CD4-positive, alpha-beta T cell treated with Interferon alpha-2 for 1 hour (primary cell): ENCODE data around the gene TMEM141.
"Not testable (repeated sequence)": the region's sequence is repeated elsewhere in the genome, so short reads cannot be mapped to it uniquely, and the experiment has no call there.

Source experiments
- DNase-seq, 2 donors: peaks; one replicate each; pipeline ENCODE4 v3.0.0-alpha.2; 2020 to 2022

TMEM141 gene

DNA sequence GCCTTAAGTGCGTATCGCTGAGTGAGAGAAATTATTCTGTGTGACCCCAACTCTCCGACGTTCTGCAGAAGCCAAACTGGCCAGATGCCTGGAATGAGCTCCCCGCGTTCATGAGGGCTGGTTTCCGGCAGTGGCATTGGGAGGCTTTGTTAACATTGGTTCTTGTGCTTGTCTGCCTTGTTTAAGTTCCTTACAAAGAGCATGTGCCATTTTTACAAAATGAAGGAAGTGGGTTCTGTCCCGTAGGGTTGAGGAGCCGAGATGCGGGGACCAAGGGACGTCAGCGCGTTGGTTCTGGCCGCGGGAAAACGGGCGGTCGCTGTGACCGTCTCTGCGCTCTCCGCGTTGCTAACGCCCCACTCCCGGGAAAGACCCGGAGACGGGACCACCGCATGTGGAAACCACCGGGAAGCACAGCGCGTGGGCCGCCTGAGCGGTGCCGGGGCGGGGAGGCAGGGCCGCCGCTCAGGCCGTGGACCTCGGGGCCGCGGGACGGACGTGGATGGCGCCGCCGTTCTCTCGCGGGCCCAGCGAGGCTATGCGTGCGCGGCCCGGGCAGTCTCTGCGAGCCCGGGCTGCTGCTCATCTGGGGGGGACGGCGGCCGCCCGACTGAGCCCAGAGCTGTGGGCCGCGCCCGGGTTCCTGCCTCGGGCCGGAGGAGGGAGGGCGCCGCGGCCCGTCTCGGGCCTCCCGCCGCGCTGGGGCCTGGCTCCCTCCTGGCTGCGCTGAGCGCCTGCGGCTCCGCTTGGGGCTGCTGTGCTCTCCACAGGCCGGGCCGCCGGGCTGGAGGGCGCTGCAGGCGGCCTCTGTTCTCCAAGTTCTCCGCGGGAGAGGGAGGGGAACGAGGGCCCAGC lies 30.1 kb downstream of the TMEM141 start:
- DNase-seq, result no peak

GRCh38 chr9:136821826-136822544 lies 30.8 kb downstream of the TMEM141 start:
- no peak for DNase-seq

GRCh38 chr9:136823136-136824046 lies 32.2 kb downstream of the TMEM141 start:
- DNase-seq, result no peak

DNA sequence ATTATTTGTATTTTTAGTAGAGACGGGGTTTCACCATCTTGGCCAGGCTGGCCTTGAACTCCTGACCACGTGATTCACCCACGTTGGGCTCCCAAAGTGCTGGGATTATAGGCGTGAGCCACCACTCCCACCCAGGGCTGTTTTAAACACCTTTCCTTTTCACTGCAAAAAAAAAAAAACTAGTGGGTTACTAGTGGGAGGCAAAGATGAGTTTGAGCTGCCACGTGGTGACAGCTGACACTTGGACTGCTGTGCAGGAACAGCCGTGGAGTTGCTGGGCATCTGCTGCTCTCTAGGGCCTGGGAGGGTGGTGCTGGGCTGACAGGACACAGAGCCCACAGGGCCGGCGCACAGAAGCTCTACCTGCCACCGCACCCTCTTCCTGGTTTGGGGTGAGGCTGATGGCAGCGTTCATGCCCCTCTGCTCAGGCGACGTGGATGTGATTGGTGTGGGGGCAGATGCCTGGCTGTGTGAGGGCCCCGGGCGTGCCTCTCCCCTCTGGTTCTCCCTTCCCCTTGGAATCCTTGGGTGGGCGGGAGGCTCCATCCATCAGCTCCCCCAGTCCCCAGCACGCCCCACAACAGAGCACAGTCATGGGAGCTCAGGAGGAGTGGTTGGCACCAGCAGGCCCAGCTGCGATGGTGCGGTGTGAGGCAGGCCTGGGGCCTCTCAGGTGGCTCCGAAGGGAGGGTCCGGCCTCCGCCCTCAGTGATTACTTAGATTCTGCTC lies 33.5 kb downstream of the TMEM141 start:
- DNase-seq, result no peak

- DNase-seq, result no peak
Observed at GRCh38 chr9:136825295-136826187, 34.4 kb downstream of the TMEM141 start.

GRCh38 chr9:136826188-136826541 lies 35.0 kb downstream of the TMEM141 start:
- DNase-seq, result no peak

- DNase-seq, result no peak
Observed at GRCh38 chr9:136826703-136827582, 35.8 kb downstream of the TMEM141 start.

DNA sequence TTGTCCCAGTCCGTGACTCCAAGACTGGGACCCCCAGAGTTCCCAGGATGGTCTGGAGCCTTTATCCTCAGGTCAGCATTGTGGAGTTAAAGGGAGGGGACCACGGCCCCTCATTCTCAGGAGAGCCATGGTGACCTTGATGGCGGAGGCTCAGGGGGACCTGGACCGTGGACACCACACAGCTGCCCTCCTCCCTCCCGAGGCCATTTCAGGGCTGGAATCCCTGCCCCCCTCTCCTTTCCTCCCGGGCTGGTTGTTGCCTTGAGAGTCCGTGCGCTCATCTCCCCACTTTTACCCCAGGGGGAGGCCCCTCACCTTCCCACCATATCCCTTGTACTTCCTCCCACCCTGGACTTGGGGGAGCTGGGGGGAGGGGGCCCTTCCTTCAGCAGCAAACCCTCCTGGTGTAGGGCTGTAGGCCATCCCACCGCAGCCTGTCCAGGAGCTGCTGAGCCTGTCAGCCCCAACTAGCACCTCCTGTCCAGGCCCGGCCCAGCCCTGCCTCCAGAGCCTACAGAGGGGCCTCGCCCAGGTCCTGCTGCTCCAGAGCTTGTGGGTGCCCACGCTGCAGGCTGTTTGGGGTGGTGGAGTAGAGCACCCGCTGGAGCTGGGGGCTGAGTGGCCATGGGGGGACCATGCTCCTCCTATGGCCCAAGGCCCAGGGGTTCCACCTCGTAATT lies 36.8 kb downstream of the TMEM141 start:
- DNase-seq, result no peak

DNA sequence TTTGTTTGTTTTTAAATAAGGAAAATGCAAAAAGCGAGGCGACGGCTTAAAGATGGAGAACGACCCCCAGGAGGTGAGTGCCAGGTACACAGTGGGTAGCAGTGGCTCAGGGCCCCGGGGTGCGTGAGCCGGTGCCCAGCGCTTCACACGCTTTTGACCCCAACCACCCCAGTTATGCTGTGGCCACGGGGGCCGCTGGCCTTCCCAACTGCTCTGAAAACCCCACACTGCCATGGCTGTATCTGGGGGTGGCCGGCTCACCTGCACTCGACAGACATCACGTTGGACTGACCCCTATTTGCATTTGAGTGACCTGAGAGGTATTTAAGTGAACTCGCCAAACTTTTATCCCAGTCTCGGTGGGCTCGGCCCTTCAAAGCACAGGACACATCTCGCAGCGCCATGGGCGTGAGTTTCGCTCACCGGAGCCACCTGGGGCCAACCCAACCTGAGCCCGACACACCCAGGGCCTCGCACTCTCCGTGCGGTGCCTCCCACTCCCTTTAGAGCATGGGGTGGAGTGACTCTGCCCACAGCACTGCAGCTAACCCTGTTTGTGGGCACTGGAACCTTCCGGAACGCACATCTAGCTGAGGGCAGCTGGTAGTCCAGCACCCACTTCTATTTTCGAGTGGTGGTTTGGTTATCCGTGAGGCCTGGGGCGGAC lies 37.5 kb downstream of the TMEM141 start:
- DNase-seq, result no peak

DNA sequence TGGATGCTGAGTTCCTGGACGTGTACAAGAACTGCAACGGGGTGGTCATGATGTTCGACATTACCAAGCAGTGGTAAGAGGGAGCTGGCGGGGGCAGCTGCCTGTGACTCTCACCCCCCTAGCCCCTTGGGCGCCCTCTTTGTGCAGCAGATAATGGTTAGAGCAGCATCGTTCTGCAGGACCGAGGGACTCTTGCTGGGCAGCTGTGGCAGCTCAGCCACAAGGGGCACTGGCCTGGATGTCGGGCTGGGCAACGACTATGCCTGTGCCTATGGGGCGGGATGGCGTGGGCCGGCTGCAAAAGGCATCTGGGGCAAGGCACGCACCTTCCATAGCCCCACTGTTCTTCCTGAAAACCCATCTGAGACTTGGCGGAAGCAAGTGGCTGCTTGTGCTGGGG lies 38.3 kb downstream of the TMEM141 start:
- no peak for DNase-seq

DNA sequence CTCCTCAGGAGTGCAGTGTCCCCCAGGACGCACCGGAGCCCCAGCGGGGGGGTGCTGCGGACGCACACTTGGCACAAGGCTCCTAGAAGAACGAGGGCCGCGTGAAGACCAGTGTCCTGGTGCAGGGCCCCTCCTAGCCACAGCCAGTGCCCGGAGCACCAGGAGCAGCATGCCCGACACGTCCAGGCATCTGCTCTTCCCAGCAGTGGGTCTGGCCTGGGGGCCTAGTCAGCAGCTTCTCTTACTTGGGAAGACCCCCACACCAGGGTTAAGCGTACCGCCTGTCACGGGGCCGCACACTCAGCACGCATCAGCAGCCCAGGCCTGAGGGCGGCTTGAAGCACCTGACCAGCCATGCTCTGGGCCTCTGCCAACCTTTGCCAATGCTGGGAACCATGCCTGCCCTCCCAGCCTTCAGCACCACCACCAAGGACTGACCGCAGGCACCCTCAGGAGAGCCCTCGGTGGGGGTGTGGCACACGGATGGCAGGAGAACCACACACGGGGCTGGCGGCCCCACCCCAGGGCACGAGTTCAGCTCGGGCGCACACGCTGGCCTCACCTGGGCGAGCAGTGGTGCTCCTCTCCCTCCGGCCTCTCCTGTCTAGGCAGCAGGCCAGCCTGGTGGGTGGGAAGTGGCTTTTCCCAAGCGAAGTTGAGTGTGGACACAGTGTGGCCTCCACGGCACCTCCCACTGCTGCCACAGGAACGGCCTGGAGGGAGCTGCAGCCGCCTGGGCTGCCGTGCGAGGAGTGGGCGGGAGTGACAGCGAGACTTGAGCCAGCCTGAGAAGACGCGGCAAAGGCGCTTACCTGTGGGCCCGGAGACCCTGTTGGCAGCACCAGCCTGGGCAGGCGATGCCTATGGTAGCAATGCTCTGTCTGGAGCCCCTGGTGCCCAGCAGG lies 39.1 kb downstream of the TMEM141 start:
- no peak for DNase-seq

GRCh38 chr9:136831002-136831719 lies 40.0 kb downstream of the TMEM141 start:
- DNase-seq, result no peak

GRCh38 chr9:136831720-136832104 lies 40.6 kb downstream of the TMEM141 start:
- no peak for DNase-seq

DNA sequence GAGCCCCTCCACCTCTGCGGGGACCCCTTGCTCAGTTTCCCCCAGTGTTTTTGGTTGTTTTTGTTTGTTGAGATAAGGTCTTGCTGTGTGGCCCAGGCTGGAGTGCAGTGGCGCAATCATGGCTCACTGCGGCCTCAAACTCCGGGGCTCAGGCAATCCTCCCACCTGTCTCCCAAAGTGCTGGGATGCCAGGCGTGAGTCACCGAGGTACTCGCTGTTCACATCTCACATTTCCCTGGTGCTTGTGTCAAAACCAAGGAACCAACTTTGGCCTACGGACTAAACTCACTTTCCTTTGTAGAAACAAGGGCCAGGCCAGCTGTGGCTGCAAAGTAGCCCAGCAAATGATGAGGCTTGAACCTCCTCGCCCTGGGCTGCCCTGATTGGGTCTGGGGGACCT lies 41.4 kb downstream of the TMEM141 start:
- no peak for DNase-seq

- not testable (repeated sequence) for DNase-seq
Observed at GRCh38 chr9:136833381-136834048, 42.4 kb downstream of the TMEM141 start.

- no peak for DNase-seq
Observed at GRCh38 chr9:136835162-136835931, 44.2 kb downstream of the TMEM141 start.
